Measurements from ENCODE around the gene MAU2. TPM values are rescaled to one million over a fixed set of nuclear protein-coding genes. Genes with fewer than 3 reads are reported as not detected.

The MAU2 gene
- total and polyA plus RNA-seq, 2 of the 13 experiments (the other 11 are each of a cell fraction or from before 2014, with no cell fraction given): 16.8 to 33.8 TPM

- TF ChIP-seq, protein P1, sequence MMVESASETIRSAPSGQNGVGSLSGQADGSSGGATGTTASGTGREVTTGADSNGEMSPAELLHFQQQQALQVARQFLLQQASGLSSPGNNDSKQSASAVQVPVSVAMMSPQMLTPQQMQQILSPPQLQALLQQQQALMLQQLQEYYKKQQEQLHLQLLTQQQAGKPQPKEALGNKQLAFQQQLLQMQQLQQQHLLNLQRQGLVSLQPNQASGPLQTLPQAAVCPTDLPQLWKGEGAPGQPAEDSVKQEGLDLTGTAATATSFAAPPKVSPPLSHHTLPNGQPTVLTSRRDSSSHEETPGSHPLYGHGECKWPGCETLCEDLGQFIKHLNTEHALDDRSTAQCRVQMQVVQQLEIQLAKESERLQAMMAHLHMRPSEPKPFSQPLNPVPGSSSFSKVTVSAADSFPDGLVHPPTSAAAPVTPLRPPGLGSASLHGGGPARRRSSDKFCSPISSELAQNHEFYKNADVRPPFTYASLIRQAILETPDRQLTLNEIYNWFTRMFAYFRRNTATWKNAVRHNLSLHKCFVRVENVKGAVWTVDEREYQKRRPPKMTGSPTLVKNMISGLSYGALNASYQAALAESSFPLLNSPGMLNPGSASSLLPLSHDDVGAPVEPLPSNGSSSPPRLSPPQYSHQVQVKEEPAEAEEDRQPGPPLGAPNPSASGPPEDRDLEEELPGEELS (CRISPR knock-in tag; IDR thresholded peaks at IDR 0.05): peak; percentile 66; the same call in 1 of the 2 replicates
- no peak for TF ChIP-seq ZNF180 (CRISPR knock-in tag; IDR thresholded peaks at IDR 0.05; ENCODE audit: borderline replicate concordance, low read depth)
- TF ChIP-seq KAT8 (CRISPR knock-in tag; IDR thresholded peaks at IDR 0.05): peak; percentile 98
- TF ChIP-seq, protein P2, sequence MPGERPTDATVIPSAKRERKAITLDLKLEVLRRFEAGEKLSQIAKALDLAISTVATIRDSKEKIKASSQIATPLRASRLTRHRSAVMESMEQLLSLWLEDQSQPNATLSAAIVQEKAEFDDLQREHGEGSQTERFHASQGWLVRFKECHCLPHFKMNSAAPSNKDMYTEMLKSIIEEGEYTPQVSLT (CRISPR knock-in tag; IDR thresholded peaks at IDR 0.05; ENCODE audit: borderline replicate concordance, low read depth): no peak
- TF ChIP-seq ZFP82 (CRISPR knock-in tag; IDR thresholded peaks at IDR 0.05; ENCODE audit: borderline replicate concordance): no peak
- no peak for TF ChIP-seq E2F2 (CRISPR knock-in tag; IDR thresholded peaks at IDR 0.05; ENCODE audit: borderline replicate concordance)
- TF ChIP-seq ZNF501 (CRISPR knock-in tag; IDR thresholded peaks at IDR 0.05): peak; percentile 85; the same call in 1 of the 2 replicates
- no peak for TF ChIP-seq EHMT2 (IDR thresholded peaks at IDR 0.05; ENCODE audit: borderline replicate concordance, low read depth, low read length)
- no peak for TF ChIP-seq ZNF260 (CRISPR knock-in tag; IDR thresholded peaks at IDR 0.05; ENCODE audit: borderline replicate concordance, low read depth)
- no peak for TF ChIP-seq IRX3 (CRISPR knock-in tag; IDR thresholded peaks at IDR 0.05; ENCODE audit: borderline replicate concordance, low read depth)
- TF ChIP-seq SALL2 (CRISPR knock-in tag; IDR thresholded peaks at IDR 0.05): peak; percentile 57; the same call in 1 of the 2 replicates
- 0 out of 2 replicates have a peak, but pooled peaks have one; percentile 44 for TF ChIP-seq ZNF746 (CRISPR knock-in tag; IDR thresholded peaks at IDR 0.05)
- no peak for TF ChIP-seq ZNF597 (CRISPR knock-in tag; IDR thresholded peaks at IDR 0.05)
- TF ChIP-seq, protein P3, sequence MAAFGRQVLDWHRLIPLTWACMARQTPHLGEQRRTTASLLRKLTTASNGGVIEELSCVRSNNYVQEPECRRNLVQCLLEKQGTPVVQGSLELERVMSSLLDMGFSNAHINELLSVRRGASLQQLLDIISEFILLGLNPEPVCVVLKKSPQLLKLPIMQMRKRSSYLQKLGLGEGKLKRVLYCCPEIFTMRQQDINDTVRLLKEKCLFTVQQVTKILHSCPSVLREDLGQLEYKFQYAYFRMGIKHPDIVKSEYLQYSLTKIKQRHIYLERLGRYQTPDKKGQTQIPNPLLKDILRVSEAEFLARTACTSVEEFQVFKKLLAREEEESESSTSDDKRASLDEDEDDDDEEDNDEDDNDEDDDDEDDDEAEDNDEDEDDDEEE (CRISPR knock-in tag; IDR thresholded peaks at IDR 0.05): no peak
- no peak for TF ChIP-seq TOPORS (CRISPR knock-in tag; IDR thresholded peaks at IDR 0.05)
- TF ChIP-seq ZNF326 (CRISPR knock-in tag; IDR thresholded peaks at IDR 0.05; ENCODE audit: borderline replicate concordance): no peak
- no peak for TF ChIP-seq ZNF776 (CRISPR knock-in tag; IDR thresholded peaks at IDR 0.05)
- TF ChIP-seq TBP (CRISPR knock-in tag; IDR thresholded peaks at IDR 0.05): no peak
- TF ChIP-seq ZNF431 (CRISPR knock-in tag; IDR thresholded peaks at IDR 0.05; ENCODE audit: borderline replicate concordance, low read depth): peak; percentile 60; the same call in 1 of the 2 replicates
- no peak for TF ChIP-seq CREB1 (IDR thresholded peaks at IDR 0.05)
- TF ChIP-seq CREB1 (CRISPR knock-in tag; IDR thresholded peaks at IDR 0.05): peak; percentile 55; the same call in 1 of the 2 replicates
These were observed 46.1 kb downstream of the MAU2 start (continued) for GRCh38 chr19:19366434-19367396.

Measured in HepG2 (cell line).